ENCODE data around the gene EEF1AKMT3. TPM values are rescaled to one million over a fixed set of nuclear protein-coding genes. Genes with fewer than 3 reads are reported as not detected.

The EEF1AKMT3 gene
- polyA plus RNA-seq, 2 of the 4 experiments (the other 2 are of a cell fraction) = 7.3 to 15.8 TPM

DNA sequence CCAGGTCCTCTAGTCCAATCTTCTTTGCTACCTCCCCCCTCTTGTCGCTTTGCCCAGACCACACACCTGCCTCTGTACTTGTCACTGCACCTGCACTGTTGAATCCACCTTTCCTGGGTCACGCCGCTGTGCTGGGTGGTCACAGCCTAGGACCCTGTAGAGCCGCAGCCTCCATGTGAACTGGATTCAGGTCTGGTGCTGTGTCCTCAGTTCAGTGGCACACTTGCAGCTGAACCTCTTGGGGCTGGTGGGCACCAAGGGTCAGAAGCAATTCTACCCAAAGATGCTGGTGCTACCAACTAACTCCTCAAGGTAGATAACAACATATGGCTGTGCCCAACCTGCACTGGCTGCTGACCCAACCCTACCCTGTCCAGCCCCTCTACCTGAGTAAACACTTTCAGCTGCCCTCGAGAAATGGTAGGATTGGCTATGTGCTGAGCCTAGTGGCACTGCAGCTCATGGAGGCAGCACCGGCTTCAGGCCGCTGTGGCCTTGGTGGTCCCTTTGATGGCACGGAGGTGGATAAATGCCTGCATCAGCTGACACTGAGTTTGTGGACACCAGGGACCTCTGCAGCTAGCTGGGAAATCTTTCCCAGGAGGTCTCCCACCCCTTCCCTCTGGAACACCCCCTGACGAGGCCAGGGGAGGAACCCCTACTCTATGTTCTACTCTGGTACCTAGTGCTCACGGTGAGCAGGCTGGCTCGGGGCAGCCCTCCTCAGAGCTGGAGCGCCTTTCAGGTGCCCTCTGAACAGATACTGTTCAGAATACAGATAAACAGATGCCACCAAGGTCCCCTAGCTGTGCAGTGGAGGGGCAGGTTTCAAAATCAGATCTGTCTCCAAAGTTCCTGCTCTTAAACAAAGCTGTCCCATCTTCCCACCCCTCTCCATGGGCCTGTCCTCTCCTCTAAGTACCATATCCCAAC is 48.1 kb upstream of the EEF1AKMT3 start (continued):
- no peak for TF ChIP-seq NPAS2 (CRISPR knock-in tag; IDR thresholded peaks at IDR 0.05; ENCODE audit: borderline replicate concordance)
- no peak for TF ChIP-seq SREBF2 (IDR thresholded peaks at IDR 0.05)
- no peak for TF ChIP-seq PHF8 (IDR thresholded peaks at IDR 0.05; ENCODE audit: borderline replicate concordance, low read depth)
- TF ChIP-seq SMC3 (IDR thresholded peaks at IDR 0.05) = no peak
- no peak for TF ChIP-seq RFX5 (IDR thresholded peaks at IDR 0.05)

DNA sequence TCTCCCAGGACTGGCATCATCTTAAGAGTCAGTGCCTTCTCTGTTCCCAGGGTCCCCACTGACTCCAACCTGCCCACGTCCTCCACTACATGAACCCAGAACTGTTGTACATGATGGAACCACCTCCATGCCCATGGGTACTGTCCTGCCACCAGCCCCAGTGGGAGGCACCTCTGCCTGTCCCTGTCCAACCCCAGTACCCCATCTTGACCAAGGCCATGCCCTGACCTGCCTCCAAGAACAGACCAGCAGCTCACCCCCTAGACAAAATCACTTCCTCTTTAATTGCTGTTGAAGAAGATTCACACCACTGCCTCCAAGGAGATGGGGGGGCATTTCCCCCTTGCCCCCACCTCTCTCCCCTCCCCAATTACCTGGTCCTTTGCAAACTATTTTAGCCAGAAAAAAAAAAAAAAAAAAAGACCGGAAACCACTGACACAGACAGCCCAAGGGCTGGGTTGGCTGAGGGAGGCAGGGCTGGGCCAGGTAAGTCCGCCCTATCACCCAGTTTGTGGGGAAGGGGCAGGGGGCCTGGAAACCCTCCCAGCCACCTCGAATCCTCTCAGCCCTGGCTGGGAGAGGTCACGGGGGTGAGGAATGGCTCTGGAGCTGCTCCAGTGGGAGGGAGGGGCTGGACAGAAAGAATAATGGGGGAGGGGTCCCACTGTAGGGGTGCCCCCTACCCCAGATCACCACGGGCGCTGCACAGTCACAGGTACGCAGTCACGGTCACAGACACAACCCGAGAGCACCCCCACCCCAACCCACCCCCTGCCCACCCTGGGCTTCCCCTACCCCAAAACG is 47.3 kb upstream of the EEF1AKMT3 start:
- no peaks in the 10 kb centered on the region for H3K9me3 ChIP-seq
- peak overlapping the region; percentile 97 to 98; a peak in 5 of 6 replicates for H3K27ac ChIP-seq
- WGBS (ENCODE audit: missing lambda C conversion rate) = 72% methylated on average over 9 of the region's 11 CpGs
- no peak for ATAC-seq
- H3K4me3 ChIP-seq = peak overlapping the region; percentile 96
- H3K4me2 ChIP-seq = peak overlapping the region; percentile 99
- CTCF ChIA-PET = interaction anchor here (0.7 to 13.8 kb wide), 24 partner anchors 8 to 178 kb away, joined by 3 to 242 read pairs (median 7); partner anchors contain the start of genes AGAP2, B4GALNT1, CDK4 and CYP27B1
- no peak for DNase-seq (ENCODE audit: low read depth in 1 of 2, low spot score in 1 of 2)
- POLR2A ChIA-PET = interaction anchor here (1.0 to 1.9 kb wide), 6 partner anchors 10 to 40 kb away, joined by 3 to 14 read pairs (median 4); partner anchors contain the start of genes CDK4 and TSPAN31
- TF ChIP-seq NFE2L2 (conservative IDR thresholded peaks at IDR 0.05; ENCODE audit: low read length) = no peak
- TF ChIP-seq ZFP36 (IDR thresholded peaks at IDR 0.05; ENCODE audit: borderline replicate concordance, partially characterized antibody) = no peak
- no peak for TF ChIP-seq FOSB (CRISPR knock-in tag; IDR thresholded peaks at IDR 0.05)
- TF ChIP-seq HOXA7 (CRISPR knock-in tag; IDR thresholded peaks at IDR 0.05) = no peak
- TF ChIP-seq NR3C1 (IDR thresholded peaks at IDR 0.05) = no peak
- TF ChIP-seq EP300 (IDR thresholded peaks at IDR 0.05) = no peak
- TF ChIP-seq RNF2 (IDR thresholded peaks at IDR 0.05; ENCODE audit: borderline replicate concordance, low read depth) = no peak
- TF ChIP-seq, protein P1, sequence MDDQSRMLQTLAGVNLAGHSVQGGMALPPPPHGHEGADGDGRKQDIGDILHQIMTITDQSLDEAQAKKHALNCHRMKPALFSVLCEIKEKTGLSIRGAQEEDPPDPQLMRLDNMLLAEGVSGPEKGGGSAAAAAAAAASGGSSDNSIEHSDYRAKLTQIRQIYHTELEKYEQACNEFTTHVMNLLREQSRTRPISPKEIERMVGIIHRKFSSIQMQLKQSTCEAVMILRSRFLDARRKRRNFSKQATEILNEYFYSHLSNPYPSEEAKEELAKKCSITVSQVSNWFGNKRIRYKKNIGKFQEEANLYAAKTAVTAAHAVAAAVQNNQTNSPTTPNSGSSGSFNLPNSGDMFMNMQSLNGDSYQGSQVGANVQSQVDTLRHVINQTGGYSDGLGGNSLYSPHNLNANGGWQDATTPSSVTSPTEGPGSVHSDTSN (IDR thresholded peaks at IDR 0.05) = no peak
- no peak for TF ChIP-seq PHF8 (IDR thresholded peaks at IDR 0.05; ENCODE audit: borderline replicate concordance, low read depth)
- TF ChIP-seq SMC3 (IDR thresholded peaks at IDR 0.05) = no peak
- no peak for FAIRE-seq
- peaks cover 18% of the 10 kb centered on the region for H3K4me1 ChIP-seq

DNA sequence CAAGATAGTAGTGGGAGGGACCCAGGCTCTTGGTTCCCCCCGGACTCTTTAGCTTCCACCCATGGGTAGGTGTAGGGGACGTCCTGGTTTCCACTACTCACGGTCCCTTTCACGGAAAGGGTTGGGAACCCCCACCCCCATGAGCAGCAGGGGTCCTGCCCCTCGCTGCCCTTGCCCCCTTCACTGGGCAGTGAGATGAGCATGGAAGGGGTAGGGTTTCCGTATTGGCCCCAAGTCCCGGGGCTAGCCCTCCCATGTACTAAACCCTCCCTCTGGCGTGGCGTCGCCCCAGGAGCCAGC is 46.6 kb upstream of the EEF1AKMT3 start:
- CTCF ChIA-PET = interaction anchor here (0.7 to 13.8 kb wide), 22 partner anchors 9 to 177 kb away, joined by 3 to 242 read pairs (median 7); partner anchors contain the start of genes AGAP2, CDK4, DTX3 and OS9
- Histone ChIP-seq H3K4me1 (peaks cover 18% of the 10 kb centered on the region), H3K4me2 (peak overlapping the region; percentile 99), H3K27ac (peak overlapping the region; percentile 97 to 98), H3K4me3 (peak overlapping the region; percentile 96), H3K9me3 (no peaks in the 10 kb centered on the region)
- 6% methylated on average over 7 of the region's 10 CpGs for WGBS (ENCODE audit: missing lambda C conversion rate)
- FAIRE-seq (no peak), DNase-seq (ENCODE audit: low read depth in 1 of 2, low spot score in 1 of 2) (peak in 1 of 2 experiments; percentile 43), ATAC-seq (peak; percentile 22 to 41; a peak in 5 of 6 replicates)
- TF ChIP-seq POLR2A (IDR thresholded peaks at IDR 0.05; ENCODE audit: low read length) = peak; percentile 20; the same call in 1 of the 2 replicates
- TF ChIP-seq HOXB5 (CRISPR knock-in tag; IDR thresholded peaks at IDR 0.05) = no peak
- POLR2A ChIA-PET = interaction anchor here (1.0 to 1.9 kb wide), 6 partner anchors 10 to 39 kb away, joined by 3 to 14 read pairs (median 4); partner anchors contain the start of genes CDK4 and TSPAN31

DNA sequence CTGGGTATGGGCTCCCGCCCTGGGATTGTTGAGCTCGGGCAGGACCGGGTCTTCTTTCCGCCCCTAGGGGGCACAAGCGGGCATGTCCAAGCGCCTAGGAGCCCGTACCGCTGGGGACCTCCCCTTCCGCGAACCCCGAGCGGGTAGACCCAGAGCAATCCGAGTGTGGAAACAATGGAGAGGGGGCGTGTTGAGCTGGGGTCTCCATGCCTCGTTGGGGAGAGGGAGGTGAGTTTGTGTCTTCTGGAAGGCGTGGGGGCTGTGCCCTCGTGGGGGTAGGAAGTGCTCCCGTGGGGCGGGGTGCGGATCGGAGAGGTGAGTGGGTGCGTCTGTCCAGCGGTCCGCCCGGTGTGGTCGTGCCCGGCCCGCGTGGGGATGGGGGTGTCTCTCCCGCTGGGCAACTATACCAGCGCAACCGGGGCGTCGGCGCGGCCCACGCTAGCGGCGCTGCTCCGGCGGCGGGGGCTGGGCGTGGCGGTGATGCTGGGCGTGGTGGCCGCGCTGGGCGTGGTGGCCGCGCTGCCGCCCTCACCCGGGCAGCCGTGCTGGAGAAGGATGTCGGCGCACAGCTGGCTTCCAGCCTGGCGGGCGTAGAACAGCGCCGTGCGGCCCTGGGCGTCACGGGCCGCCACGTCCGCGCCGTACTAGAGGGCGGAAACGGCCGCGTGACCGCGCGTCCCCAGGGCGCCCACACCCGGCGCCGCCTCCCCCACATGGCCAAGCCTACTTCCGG is 46.1 kb upstream of the EEF1AKMT3 start:
- no peaks in the 10 kb centered on the region for H3K9me3 ChIP-seq
- H3K27ac ChIP-seq = peak overlapping the region; percentile 97 to 98
- CTCF ChIA-PET = interaction anchor here (0.5 to 13.8 kb wide), 28 partner anchors 10 to 544 kb away, joined by 3 to 242 read pairs (median 4); partner anchors contain the start of genes AGAP2, CDK4, DTX3 and OS9
- peak overlapping the region; percentile 96 for H3K4me3 ChIP-seq
- H3K4me2 ChIP-seq = peak overlapping the region; percentile 99
- DNase-seq (ENCODE audit: low read depth in 1 of 2, low spot score in 1 of 2) (peak; percentile 89 to 97), FAIRE-seq (peak; percentile 72), ATAC-seq (peak; percentile 87 to 95)
- 2% methylated on average over 43 of the region's 79 CpGs for WGBS (ENCODE audit: missing lambda C conversion rate)
- peaks cover 18% of the 10 kb centered on the region for H3K4me1 ChIP-seq
- POLR2A ChIA-PET = interaction anchor here (1.0 to 1.9 kb wide), 6 partner anchors 9 to 39 kb away, joined by 3 to 14 read pairs (median 4); partner anchors contain the start of genes CDK4 and TSPAN31
- TF ChIP-seq POLR2AphosphoS2 (conservative IDR thresholded peaks at IDR 0.05; ENCODE audit: low read length) = no peak
- TF ChIP-seq, protein P2, sequence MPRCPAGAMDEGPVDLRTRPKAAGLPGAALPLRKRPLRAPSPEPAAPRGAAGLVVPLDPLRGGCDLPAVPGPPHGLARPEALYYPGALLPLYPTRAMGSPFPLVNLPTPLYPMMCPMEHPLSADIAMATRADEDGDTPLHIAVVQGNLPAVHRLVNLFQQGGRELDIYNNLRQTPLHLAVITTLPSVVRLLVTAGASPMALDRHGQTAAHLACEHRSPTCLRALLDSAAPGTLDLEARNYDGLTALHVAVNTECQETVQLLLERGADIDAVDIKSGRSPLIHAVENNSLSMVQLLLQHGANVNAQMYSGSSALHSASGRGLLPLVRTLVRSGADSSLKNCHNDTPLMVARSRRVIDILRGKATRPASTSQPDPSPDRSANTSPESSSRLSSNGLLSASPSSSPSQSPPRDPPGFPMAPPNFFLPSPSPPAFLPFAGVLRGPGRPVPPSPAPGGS (IDR thresholded peaks at IDR 0.05) = peak; percentile 72; the same call in 2 of the 3 replicates
- peak; percentile 65; the same call in 1 of the 2 replicates for TF ChIP-seq MYC (IDR thresholded peaks at IDR 0.05; ENCODE audit: borderline replicate concordance, low read length)
- peak; percentile 25; the same call in 1 of the 2 replicates for TF ChIP-seq GATA3 (IDR thresholded peaks at IDR 0.05; ENCODE audit: borderline replicate concordance)
- TF ChIP-seq, protein P3, sequence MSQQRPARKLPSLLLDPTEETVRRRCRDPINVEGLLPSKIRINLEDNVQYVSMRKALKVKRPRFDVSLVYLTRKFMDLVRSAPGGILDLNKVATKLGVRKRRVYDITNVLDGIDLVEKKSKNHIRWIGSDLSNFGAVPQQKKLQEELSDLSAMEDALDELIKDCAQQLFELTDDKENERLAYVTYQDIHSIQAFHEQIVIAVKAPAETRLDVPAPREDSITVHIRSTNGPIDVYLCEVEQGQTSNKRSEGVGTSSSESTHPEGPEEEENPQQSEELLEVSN (IDR thresholded peaks at IDR 0.05; ENCODE audit: borderline replicate concordance, low read depth) = peak; percentile 94
- TF ChIP-seq EHF (CRISPR knock-in tag; IDR thresholded peaks at IDR 0.05) = no peak
- TF ChIP-seq, protein P4, sequence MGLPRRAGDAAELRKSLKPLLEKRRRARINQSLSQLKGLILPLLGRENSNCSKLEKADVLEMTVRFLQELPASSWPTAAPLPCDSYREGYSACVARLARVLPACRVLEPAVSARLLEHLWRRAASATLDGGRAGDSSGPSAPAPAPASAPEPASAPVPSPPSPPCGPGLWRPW (IDR thresholded peaks at IDR 0.05) = no peak
- no peak for TF ChIP-seq RNF2 (IDR thresholded peaks at IDR 0.05; ENCODE audit: borderline replicate concordance, low read depth)
